ENCODE measurements around the gene OR52E8.

DNA sequence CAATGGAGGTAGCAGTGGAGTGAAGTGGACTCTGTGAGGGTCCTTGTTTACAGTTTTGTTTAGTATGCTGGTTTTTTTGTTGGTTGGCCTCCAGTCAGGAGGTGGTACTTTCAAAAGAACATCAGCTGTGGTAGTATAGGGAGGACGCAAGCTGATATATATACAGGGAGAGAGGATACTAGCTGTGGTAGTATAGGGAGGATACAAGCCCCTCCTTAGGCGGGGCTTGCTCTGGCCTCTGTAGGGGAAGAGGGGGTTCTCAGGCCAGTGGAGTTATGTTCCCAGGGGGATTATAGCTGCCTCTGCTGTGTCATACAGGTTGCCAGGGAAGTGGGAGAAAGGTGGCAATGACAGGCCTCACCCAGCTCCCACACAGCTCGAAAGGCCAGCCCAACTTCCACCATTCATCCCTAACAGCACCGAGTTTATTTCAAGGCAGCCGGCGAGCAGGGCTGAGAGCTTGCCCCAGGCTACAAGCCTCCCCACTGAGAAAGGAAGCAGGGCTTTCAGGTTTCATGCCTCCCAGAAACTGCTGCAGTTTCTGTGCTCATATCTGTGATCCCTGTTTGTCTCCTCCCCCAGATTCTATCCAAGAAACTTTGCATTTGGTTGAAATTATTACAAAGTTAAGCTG is 26.2 kb downstream of the OR52E8 start:
- TF ChIP-seq, protein P1, sequence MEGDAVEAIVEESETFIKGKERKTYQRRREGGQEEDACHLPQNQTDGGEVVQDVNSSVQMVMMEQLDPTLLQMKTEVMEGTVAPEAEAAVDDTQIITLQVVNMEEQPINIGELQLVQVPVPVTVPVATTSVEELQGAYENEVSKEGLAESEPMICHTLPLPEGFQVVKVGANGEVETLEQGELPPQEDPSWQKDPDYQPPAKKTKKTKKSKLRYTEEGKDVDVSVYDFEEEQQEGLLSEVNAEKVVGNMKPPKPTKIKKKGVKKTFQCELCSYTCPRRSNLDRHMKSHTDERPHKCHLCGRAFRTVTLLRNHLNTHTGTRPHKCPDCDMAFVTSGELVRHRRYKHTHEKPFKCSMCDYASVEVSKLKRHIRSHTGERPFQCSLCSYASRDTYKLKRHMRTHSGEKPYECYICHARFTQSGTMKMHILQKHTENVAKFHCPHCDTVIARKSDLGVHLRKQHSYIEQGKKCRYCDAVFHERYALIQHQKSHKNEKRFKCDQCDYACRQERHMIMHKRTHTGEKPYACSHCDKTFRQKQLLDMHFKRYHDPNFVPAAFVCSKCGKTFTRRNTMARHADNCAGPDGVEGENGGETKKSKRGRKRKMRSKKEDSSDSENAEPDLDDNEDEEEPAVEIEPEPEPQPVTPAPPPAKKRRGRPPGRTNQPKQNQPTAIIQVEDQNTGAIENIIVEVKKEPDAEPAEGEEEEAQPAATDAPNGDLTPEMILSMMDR (IDR thresholded peaks at IDR 0.05; ENCODE audit: insufficient read depth, low read length) = no peak
- no peak for TF ChIP-seq GABPA (IDR thresholded peaks at IDR 0.05; ENCODE audit: low read depth)
- TF ChIP-seq POLR2AphosphoS5 (IDR thresholded peaks at IDR 0.05; ENCODE audit: low read depth) = no peak
- TF ChIP-seq, protein P2, sequence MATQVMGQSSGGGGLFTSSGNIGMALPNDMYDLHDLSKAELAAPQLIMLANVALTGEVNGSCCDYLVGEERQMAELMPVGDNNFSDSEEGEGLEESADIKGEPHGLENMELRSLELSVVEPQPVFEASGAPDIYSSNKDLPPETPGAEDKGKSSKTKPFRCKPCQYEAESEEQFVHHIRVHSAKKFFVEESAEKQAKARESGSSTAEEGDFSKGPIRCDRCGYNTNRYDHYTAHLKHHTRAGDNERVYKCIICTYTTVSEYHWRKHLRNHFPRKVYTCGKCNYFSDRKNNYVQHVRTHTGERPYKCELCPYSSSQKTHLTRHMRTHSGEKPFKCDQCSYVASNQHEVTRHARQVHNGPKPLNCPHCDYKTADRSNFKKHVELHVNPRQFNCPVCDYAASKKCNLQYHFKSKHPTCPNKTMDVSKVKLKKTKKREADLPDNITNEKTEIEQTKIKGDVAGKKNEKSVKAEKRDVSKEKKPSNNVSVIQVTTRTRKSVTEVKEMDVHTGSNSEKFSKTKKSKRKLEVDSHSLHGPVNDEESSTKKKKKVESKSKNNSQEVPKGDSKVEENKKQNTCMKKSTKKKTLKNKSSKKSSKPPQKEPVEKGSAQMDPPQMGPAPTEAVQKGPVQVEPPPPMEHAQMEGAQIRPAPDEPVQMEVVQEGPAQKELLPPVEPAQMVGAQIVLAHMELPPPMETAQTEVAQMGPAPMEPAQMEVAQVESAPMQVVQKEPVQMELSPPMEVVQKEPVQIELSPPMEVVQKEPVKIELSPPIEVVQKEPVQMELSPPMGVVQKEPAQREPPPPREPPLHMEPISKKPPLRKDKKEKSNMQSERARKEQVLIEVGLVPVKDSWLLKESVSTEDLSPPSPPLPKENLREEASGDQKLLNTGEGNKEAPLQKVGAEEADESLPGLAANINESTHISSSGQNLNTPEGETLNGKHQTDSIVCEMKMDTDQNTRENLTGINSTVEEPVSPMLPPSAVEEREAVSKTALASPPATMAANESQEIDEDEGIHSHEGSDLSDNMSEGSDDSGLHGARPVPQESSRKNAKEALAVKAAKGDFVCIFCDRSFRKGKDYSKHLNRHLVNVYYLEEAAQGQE (IDR thresholded peaks at IDR 0.05; ENCODE audit: insufficient replicate concordance, low read depth) = no peak
- TF ChIP-seq SPI1 (IDR thresholded peaks at IDR 0.05; ENCODE audit: borderline replicate concordance, low read depth) = no peak
